ENCODE data around the gene FRK. TPM values are rescaled to one million over a fixed set of nuclear protein-coding genes. Genes with fewer than 3 reads are reported as not detected.

Gene FRK
- total and polyA plus RNA-seq, 2 donors from 2014 or later: 5.9 to 25.0 TPM

DNA sequence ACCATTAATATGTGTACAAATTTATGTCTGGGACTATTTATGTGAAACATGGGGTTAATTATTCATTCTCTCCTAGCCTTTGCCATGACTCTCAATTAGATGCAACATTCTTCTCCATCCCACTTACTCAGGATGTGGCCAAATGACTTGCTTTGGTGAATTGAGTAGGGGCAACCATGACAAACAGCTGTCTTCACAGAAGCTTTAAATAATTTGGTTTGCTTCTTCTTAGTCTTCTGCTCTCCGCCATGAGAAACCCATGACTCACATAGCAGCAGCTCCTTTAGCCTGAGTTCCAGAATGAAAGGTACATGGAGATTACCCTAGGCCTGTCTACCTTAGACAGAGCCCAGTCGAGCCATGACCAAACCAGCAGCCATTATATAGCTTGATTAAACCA is 74.7 kb downstream of the FRK start:
- DNase-seq: no peak
- no peaks in the 10 kb centered on the region for H3K27me3 ChIP-seq (ENCODE audit: control insufficient read depth, insufficient read depth, low read length)
- H3K9me3 ChIP-seq (ENCODE audit: control insufficient read depth in 2 of 3, insufficient read depth in 1 of 3, low read length in 3 of 3): no peaks in the 10 kb centered on the region
- H3K9ac ChIP-seq (ENCODE audit: low read length in 3 of 3): no peak overlapping the region
- peaks cover 0 to 4% (median 0%) of the 10 kb centered on the region in 3 donors for H3K4me1 ChIP-seq (ENCODE audit: control insufficient read depth in 2 of 3, insufficient read depth in 2 of 3, low read depth in 1 of 3, low read length in 3 of 3)
- no peak for FAIRE-seq
- H3K36me3 ChIP-seq (ENCODE audit: control insufficient read depth in 2 of 3, insufficient read depth in 3 of 3, low read length in 3 of 3): no peaks in the 10 kb centered on the region
- TF ChIP-seq, protein P1, sequence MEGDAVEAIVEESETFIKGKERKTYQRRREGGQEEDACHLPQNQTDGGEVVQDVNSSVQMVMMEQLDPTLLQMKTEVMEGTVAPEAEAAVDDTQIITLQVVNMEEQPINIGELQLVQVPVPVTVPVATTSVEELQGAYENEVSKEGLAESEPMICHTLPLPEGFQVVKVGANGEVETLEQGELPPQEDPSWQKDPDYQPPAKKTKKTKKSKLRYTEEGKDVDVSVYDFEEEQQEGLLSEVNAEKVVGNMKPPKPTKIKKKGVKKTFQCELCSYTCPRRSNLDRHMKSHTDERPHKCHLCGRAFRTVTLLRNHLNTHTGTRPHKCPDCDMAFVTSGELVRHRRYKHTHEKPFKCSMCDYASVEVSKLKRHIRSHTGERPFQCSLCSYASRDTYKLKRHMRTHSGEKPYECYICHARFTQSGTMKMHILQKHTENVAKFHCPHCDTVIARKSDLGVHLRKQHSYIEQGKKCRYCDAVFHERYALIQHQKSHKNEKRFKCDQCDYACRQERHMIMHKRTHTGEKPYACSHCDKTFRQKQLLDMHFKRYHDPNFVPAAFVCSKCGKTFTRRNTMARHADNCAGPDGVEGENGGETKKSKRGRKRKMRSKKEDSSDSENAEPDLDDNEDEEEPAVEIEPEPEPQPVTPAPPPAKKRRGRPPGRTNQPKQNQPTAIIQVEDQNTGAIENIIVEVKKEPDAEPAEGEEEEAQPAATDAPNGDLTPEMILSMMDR (IDR thresholded peaks at IDR 0.05; ENCODE audit: borderline replicate concordance, extremely low read depth, insufficient read depth): no peak
- intact Hi-C loops (cut with DNase I): no loop called here
- no peak overlapping the region for H3K27ac ChIP-seq (ENCODE audit: low read depth in 2 of 2, low read length in 2 of 2)
- no peak overlapping the region for H3K4me3 ChIP-seq (ENCODE audit: low read length in 3 of 3)

DNA sequence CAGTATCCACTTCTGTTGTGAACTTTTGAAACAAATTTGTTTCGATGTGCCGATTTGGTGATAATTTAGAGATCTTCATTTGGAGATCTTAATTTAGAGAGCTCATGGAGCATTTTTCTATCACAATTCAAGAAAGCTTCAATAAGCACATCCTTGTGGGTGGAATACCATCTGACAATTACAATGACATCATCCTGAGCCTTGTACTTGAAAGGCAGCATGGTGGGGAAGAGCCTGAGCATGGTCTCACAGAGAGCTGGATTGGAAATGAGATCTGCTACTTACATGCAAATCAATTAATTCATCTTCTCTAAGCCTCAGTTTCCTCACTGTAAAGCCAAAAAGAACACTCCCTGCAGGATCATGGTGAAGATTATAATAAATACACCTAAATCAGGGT is 75.9 kb downstream of the FRK start:
- no peaks in the 10 kb centered on the region for H3K36me3 ChIP-seq (ENCODE audit: control insufficient read depth in 2 of 3, insufficient read depth in 3 of 3, low read length in 3 of 3)
- H3K27me3 ChIP-seq (ENCODE audit: control insufficient read depth, insufficient read depth, low read length): no peaks in the 10 kb centered on the region
- no peak overlapping the region for H3K4me3 ChIP-seq (ENCODE audit: low read length in 3 of 3)
- DNase-seq (no peak), FAIRE-seq (no peak)
- H3K27ac ChIP-seq (ENCODE audit: low read depth in 2 of 2, low read length in 2 of 2): no peak overlapping the region
- H3K4me1 ChIP-seq (ENCODE audit: control insufficient read depth in 2 of 3, insufficient read depth in 2 of 3, low read depth in 1 of 3, low read length in 3 of 3): peaks cover 0 to 4% (median 0%) of the 10 kb centered on the region in 3 donors
- TF ChIP-seq, protein P1 (IDR thresholded peaks at IDR 0.05; ENCODE audit: borderline replicate concordance, extremely low read depth, insufficient read depth): no peak
- intact Hi-C loops (cut with DNase I): no loop called here
- no peak overlapping the region for H3K9ac ChIP-seq (ENCODE audit: low read length in 3 of 3)
- no peaks in the 10 kb centered on the region for H3K9me3 ChIP-seq (ENCODE audit: control insufficient read depth in 2 of 3, insufficient read depth in 1 of 3, low read length in 3 of 3)

DNA sequence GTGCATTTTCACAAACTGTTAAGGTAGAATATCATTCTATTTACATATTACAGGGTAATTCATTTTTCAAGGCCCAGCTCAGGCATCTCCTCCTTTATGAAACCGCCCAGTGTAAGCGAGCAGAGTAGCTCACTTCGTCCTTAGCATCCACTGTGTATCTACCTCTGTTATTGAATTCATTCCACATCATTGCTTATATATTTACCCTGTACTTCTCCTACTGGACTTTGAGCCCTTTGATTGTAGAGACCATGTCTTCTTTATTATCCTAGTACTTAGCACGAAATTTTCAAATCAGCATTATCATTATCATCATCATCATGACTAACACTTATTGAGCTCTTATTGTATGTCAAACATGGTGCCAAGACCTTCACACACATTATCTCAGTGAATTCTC is 76.7 kb downstream of the FRK start:
- Histone ChIP-seq H3K4me3 (ENCODE audit: low read length in 3 of 3) (no peak overlapping the region), H3K27me3 (ENCODE audit: control insufficient read depth, insufficient read depth, low read length) (no peaks in the 10 kb centered on the region), H3K9me3 (ENCODE audit: control insufficient read depth in 2 of 3, insufficient read depth in 1 of 3, low read length in 3 of 3) (no peaks in the 10 kb centered on the region), H3K27ac (ENCODE audit: low read depth in 2 of 2, low read length in 2 of 2) (no peak overlapping the region), H3K36me3 (ENCODE audit: control insufficient read depth in 2 of 3, insufficient read depth in 3 of 3, low read length in 3 of 3) (no peaks in the 10 kb centered on the region), H3K4me1 (ENCODE audit: control insufficient read depth in 2 of 3, insufficient read depth in 2 of 3, low read depth in 1 of 3, low read length in 3 of 3) (peaks cover 0 to 4% (median 0%) of the 10 kb centered on the region in 3 donors), H3K9ac (ENCODE audit: low read length in 3 of 3) (no peak overlapping the region)
- TF ChIP-seq, protein P1 (IDR thresholded peaks at IDR 0.05; ENCODE audit: borderline replicate concordance, extremely low read depth, insufficient read depth): no peak
- intact Hi-C loops (cut with DNase I): no loop called here
- no peak for DNase-seq
- no peak for FAIRE-seq

DNA sequence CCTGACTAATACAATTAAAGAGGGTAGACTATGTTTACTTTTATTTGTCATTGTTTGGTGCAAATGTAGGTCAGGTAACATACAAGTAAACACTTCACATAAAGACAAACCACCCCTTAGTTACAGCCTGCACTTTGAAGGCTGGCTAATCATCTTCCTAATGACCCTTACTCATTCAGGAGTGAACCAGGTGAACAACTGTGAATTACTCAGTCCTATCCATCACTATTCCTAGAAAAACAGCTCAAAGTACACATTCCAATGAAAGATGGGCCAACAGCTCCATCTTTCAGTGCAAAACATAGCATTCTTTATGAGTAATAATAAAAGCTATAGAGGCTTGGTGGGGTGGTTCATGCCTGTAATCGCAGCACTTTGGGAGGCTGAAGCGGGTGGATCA is 78.2 kb downstream of the FRK start:
- intact Hi-C loops (cut with DNase I): no loop called here
- H3K36me3 ChIP-seq (ENCODE audit: control insufficient read depth in 2 of 3, insufficient read depth in 3 of 3, low read length in 3 of 3): no peaks in the 10 kb centered on the region
- H3K9me3 ChIP-seq (ENCODE audit: control insufficient read depth in 2 of 3, insufficient read depth in 1 of 3, low read length in 3 of 3): no peaks in the 10 kb centered on the region
- H3K27me3 ChIP-seq (ENCODE audit: control insufficient read depth, insufficient read depth, low read length): no peaks in the 10 kb centered on the region
- H3K9ac ChIP-seq (ENCODE audit: low read length in 3 of 3): no peak overlapping the region
- FAIRE-seq (peak; percentile 79), DNase-seq (peak in 1 of 5 donors; percentile 9)
- no peak overlapping the region for H3K4me3 ChIP-seq (ENCODE audit: low read length in 3 of 3)
- H3K27ac ChIP-seq (ENCODE audit: low read depth in 2 of 2, low read length in 2 of 2): no peak overlapping the region
- TF ChIP-seq, protein P1 (IDR thresholded peaks at IDR 0.05; ENCODE audit: borderline replicate concordance, extremely low read depth, insufficient read depth): no peak
- peaks cover 0 to 4% (median 0%) of the 10 kb centered on the region in 3 donors for H3K4me1 ChIP-seq (ENCODE audit: control insufficient read depth in 2 of 3, insufficient read depth in 2 of 3, low read depth in 1 of 3, low read length in 3 of 3)

Data from kidney (tissue), 14 donors.